Endodermal cell (in vitro differentiated cells): ENCODE data around the gene MAP3K5. TPM values are rescaled to one million over a fixed set of nuclear protein-coding genes. Genes with fewer than 3 reads are reported as not detected.

Experiments used
- DNase-seq: peaks from one replicate; pipeline ENCODE4 v3.0.0-alpha.2; 2017
- H3K27ac ChIP-seq: 2 replicates; pipeline ENCODE4 v1.5.1; 2013; ENCODE audit warnings: mild to moderate bottlenecking, low read depth, low read length, moderate library complexity
- H3K27me3 ChIP-seq: 2 replicates; pipeline ENCODE4 v1.6.1; 2013; ENCODE audit warnings: mild to moderate bottlenecking, low read length, moderate library complexity; ENCODE audit not compliant: insufficient read depth, control insufficient read depth, poor library complexity, severe bottlenecking
- H3K36me3 ChIP-seq: 2 replicates; pipeline ENCODE4 v1.7.0; 2013; ENCODE audit warnings: mild to moderate bottlenecking, low read length, moderate library complexity; ENCODE audit not compliant: control insufficient read depth, insufficient read depth
- H3K4me1 ChIP-seq: one replicate; pipeline ENCODE4 v1.7.0; 2013; ENCODE audit warnings: low read length; ENCODE audit not compliant: control insufficient read depth, insufficient read depth
- H3K4me3 ChIP-seq: 2 replicates; pipeline ENCODE4 v1.5.1; 2013; ENCODE audit warnings: mild to moderate bottlenecking, low read length, moderate library complexity
- H3K9ac ChIP-seq: 2 replicates; pipeline ENCODE4 v1.6.1; 2013; ENCODE audit warnings: mild to moderate bottlenecking, low read length, moderate library complexity; ENCODE audit not compliant: poor library complexity, severe bottlenecking; ENCODE audit errors: extremely low read depth
- H3K9me3 ChIP-seq: 2 replicates; pipeline ENCODE4 v1.6.1; 2013; ENCODE audit warnings: mild to moderate bottlenecking, low read length, moderate library complexity; ENCODE audit not compliant: control insufficient read depth
- H3K27ac Mint-ChIP-seq: 2 replicates; pipeline ENCODE4 v1.8.0; 2020; ENCODE audit warnings: mixed read lengths
- H3K27me3 Mint-ChIP-seq: 2 replicates; pipeline ENCODE4 v1.8.0; 2021; ENCODE audit warnings: mild to moderate bottlenecking, mixed read lengths; ENCODE audit not compliant: insufficient read depth
- H3K36me3 Mint-ChIP-seq: 2 replicates; pipeline ENCODE4 v1.8.0; 2020; ENCODE audit warnings: low read depth, mixed read lengths
- H3K4me1 Mint-ChIP-seq: 2 replicates; pipeline ENCODE4 v1.8.0; 2020; ENCODE audit warnings: mixed read lengths
- H3K4me3 Mint-ChIP-seq: 2 replicates; pipeline ENCODE4 v1.8.0; 2020; ENCODE audit warnings: mild to moderate bottlenecking, moderate library complexity, mixed read lengths
- H3K9me3 Mint-ChIP-seq: 2 replicates; pipeline ENCODE4 v1.8.0; 2020; ENCODE audit warnings: mild to moderate bottlenecking, mixed read lengths
- CTCF ChIP-seq: fragments of 200-600 bp; sonication (generic); conservative IDR thresholded peaks from 2 replicates; pipeline ENCODE4 v1.5.0; 2021; ENCODE audit warnings: antibody characterized with exemption, mild to moderate bottlenecking
- WGBS, 2 experiments: methylation state at CpG; one replicate each; pipeline versions ENCODE4 v1.1.5 to v1.1.7; 2013; ENCODE audit warnings: missing lambda C conversion rate in 2 of 2, mixed read lengths in 1 of 2; ENCODE audit not compliant: insufficient coverage in 1 of 2, insufficient read length in 1 of 2; 5-methylcytosine and 5-hydroxymethylcytosine counted together
- total RNA-seq, 2 donors: library from RNA; stranded (reverse); fragmentation: NEBNext Ultra II Directional in 1 of 2; extraction: Animal tissue kit (Norgen Biotek cat#: 25700) in 1 of 2; gene quantifications; 2 replicates in 1 of 2; 3 replicates in 1 of 2; pipeline ENCODE4 v1.2.1, GENCODE V29; 2021

The MAP3K5 gene
- total RNA-seq, 2 donors from 2014 or later = 1.6 to 3.4 TPM

GRCh38 chr6:136784271-136784664 lies 8.0 kb downstream of the MAP3K5 start:
- no peak for DNase-seq
- Histone ChIP-seq H3K4me1 (no peaks in the 10 kb centered on the region), H3K36me3 (no peaks in the 10 kb centered on the region), H3K27me3 (no peaks in the 10 kb centered on the region), H3K27ac (no peak overlapping the region), H3K9me3 (no peaks in the 10 kb centered on the region), H3K9ac (no peak overlapping the region), H3K4me3 (no peak overlapping the region)
- Mint-ChIP-seq H3K27ac (no peak overlapping the region), H3K9me3 (no peaks in the 10 kb centered on the region), H3K36me3 (no peaks in the 10 kb centered on the region), H3K27me3 (peaks cover 17% of the 10 kb centered on the region), H3K4me1 (no peaks in the 10 kb centered on the region), H3K4me3 (no peak overlapping the region)
- WGBS, 2 experiments = 89 to 98% methylated on average over 8 of the region's 8 CpGs
- no peak for TF ChIP-seq CTCF

- Histone ChIP-seq H3K4me1 (no peaks in the 10 kb centered on the region), H3K27me3 (no peaks in the 10 kb centered on the region), H3K9me3 (no peaks in the 10 kb centered on the region), H3K4me3 (no peak overlapping the region), H3K9ac (no peak overlapping the region), H3K27ac (no peak overlapping the region), H3K36me3 (no peaks in the 10 kb centered on the region)
- no peak overlapping the region for H3K27ac Mint-ChIP-seq
- no peak for DNase-seq
- WGBS, 2 experiments = 92 to 93% methylated on average over 5 to 9 of the region's 9 CpGs
- H3K27me3 Mint-ChIP-seq = peaks cover 13% of the 10 kb centered on the region
- no peaks in the 10 kb centered on the region for H3K9me3 Mint-ChIP-seq
- no peaks in the 10 kb centered on the region for H3K4me1 Mint-ChIP-seq
- TF ChIP-seq CTCF = no peak
- no peaks in the 10 kb centered on the region for H3K36me3 Mint-ChIP-seq
- no peak overlapping the region for H3K4me3 Mint-ChIP-seq
Measured at GRCh38 chr6:136783495-136784270, 8.6 kb downstream of the MAP3K5 start.

GRCh38 chr6:136783021-136783420 lies 9.3 kb downstream of the MAP3K5 start:
- WGBS, 2 experiments = 92% methylated on average over 2 to 6 of the region's 6 CpGs
- H3K27ac Mint-ChIP-seq = no peak overlapping the region
- H3K36me3 Mint-ChIP-seq = no peaks in the 10 kb centered on the region
- H3K4me1 Mint-ChIP-seq = no peaks in the 10 kb centered on the region
- H3K4me1 ChIP-seq = no peaks in the 10 kb centered on the region
- no peak overlapping the region for H3K4me3 ChIP-seq
- no peaks in the 10 kb centered on the region for H3K36me3 ChIP-seq
- no peak overlapping the region for H3K9ac ChIP-seq
- H3K27me3 Mint-ChIP-seq = peaks cover 6% of the 10 kb centered on the region
- no peak for DNase-seq
- no peak overlapping the region for H3K4me3 Mint-ChIP-seq
- no peak for TF ChIP-seq CTCF
- H3K27me3 ChIP-seq = no peaks in the 10 kb centered on the region
- no peak overlapping the region for H3K27ac ChIP-seq
- no peaks in the 10 kb centered on the region for H3K9me3 Mint-ChIP-seq
- H3K9me3 ChIP-seq = no peaks in the 10 kb centered on the region
